GM18907 (cell line): Measurements from ENCODE around the gene PYGB.

Experiments
- ATAC-seq: cut with Tn5 transposase; IDR thresholded peaks from one replicate; pipeline ENCODE4 v1.9.1; 2021; ENCODE audit warnings: mild to moderate bottlenecking, moderate library complexity; ENCODE audit not compliant: unreplicated experiment

PYGB gene

DNA sequence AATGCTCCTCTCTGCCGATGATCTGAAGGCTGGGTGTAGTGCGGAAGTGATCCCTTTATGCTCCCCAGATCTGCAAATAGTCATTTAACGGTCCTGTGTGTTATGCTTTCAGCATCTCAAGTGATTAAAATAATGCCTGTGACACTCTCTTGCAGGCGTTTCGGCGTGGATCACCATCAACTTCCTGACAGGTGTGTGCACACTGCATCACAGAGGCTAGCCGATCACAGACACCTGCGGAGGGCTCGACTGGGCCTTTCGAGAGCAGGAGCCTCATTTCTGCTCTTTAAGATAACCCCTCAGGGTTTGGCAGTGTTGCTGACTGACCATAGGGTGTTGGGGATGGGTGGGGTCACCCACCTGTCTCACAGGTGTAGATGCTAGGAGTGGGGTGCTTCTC lies 32.4 kb upstream of the PYGB start:
- no peak for ATAC-seq

DNA sequence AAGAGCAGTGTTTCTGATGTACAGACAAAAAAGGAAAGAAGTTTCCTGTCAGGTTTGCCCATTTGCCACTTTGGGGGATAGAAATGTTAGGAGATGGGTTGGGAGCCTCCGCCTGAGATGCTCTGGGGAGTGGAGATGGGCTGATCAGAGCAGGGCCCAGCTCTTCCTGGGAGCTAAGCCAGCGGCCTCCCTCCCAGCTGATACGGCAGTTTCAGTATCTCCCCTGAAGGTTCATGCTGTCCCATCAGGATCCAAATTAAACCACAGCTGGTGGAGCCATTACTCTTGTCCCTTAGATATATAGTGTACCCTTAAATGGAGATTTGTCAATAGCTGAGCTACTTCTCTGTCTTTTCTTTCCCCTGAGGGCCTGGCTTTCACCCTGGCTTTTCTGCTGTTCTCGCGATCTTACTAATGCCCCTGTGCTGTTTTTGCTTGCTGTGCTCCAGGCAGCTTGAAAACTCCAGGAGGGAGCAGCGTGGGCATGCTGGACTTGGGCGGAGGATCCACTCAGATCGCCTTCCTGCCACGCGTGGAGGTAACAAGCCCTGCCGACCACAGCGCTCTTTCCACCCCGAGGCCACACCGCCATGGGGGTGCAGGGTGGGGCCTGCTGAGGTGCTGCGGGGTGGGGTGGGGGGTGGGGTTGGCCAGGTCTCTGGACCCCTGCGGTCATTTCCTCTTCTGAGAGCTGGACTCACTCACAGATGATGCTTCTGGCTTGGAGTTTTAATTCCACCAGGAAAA lies 31.5 kb upstream of the PYGB start:
- no peak for ATAC-seq

DNA sequence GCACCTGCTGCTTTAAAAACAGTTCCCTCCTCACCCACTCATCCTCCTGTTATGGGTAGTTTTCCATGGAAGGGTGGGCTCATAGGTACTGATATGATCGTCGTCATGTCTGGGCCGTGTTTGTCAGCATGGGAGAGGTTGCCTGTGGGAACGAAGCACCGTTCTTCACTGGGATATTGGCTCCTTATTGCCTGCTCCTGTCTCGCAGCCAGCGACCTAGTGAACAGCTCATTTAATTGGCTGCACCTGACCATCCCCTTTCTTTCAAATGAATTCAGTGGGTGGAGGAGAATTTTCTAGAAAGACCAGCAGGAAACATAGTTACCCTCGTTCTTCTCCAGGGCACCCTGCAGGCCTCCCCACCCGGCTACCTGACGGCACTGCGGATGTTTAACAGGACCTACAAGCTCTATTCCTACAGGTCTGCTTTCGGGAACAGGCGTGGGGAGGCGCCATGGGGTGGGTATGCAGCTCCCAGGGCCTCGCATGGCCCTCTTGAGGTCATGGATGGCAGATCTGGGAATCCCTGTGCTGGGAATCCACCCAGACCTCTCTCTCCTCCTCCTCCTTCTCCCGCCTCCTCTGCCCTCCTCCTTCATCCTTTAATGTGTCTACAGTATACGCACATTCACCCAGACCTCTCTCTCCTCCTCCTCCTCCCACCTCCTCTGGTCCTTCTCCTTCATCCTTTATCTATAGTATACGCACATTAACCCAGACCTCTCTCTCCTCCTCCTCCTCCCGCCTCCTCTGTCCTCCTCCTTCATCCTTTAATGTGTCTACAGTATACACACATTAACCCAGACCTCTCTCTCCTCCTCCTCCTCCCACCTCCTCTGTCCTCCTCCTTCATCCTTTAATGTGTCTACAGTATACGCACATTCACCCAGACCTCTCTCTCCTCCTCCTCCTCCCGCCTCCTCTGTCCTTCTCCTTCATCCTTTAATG lies 30.4 kb upstream of the PYGB start:
- no peak for ATAC-seq

DNA sequence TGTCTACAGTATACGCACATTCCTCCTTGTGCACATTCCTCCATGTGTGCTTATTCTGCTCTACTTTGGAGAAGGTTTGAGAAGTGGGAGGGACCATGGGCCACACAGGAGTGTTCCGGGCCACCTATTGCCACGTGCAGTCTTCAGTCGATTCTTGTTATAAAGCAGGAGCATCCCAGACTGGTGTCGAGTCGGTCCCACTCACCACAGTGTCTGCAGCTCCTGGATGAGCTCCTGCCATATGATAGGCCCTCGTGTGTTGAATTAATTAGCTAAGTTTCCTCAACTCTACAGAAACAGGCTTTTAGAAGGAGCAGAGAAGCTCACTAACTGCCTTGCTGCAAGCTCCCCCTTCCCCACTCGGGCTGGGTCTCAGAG lies 29.8 kb upstream of the PYGB start:
- no peak for ATAC-seq

DNA sequence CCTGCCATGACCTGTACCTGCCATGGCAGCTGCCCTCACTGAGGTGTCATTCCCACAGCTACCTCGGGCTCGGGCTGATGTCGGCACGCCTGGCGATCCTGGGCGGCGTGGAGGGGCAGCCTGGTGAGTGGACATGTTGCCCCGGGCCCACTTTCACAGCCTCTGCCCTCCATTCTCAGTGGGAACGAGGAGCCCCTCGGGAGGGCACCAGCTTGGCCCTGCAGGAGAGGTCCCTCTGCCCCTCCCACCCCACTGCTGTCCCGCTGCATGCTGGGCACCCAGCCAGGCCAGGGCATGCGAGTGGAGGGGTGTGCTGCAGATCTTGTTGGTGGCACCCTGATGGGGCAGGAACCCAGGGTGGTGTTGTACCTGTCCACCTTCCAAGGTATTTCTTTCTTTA lies 29.4 kb upstream of the PYGB start:
- ATAC-seq: no peak

DNA sequence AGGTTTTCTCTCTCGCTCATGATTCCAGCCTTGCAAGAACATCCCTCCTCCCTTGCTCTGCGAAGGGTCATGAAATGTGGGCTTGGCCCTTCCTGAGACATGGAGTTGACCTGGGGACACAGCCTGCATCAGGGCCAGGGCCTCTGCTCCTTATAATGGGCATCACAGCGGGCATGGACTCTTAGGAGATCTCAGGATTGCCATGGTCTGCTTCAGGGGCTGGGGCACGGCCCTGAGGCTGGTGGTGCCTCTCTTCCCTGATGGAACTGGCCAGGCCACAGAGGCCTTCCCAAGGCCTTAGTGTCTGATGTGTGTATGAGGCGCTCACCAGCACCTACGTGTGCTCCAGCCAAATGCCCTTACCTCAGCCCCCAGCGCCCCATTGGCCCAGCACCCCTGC lies 28.5 kb upstream of the PYGB start:
- no peak for ATAC-seq

DNA sequence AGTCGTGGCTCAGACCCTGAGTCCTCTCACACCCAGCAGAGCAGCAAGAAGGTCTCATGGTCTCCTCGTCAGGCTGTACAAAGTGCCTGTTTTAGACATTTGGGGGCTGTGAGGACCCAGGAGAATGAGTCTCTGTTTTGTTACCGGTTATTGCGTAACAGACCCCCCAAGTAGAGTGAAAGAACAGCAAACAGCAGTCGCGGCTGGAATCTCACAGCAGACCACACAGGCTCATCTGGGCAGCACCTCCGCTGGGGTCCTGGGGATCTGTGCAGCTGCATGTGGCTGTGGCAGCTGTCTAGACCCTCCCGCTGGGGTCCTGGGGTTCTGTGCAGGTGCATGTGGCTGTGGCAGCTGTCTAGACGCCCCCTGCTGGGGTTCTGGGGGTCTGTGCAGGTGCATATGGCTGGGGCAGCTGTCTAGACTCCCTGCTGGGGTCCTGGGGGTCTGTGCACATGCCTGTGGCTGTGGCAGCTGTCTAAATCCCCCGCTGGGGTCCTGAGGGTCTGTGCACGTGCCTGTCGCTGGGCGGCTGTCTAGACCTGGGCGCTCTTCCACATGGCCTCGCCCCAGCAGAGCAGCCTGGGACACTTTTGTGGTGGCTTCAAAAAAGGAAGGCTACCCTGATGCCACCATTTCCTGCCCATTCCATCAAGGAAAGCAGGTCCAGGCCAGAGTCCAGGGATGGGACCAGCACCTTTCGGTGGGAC lies 27.7 kb upstream of the PYGB start:
- no peak for ATAC-seq

DNA sequence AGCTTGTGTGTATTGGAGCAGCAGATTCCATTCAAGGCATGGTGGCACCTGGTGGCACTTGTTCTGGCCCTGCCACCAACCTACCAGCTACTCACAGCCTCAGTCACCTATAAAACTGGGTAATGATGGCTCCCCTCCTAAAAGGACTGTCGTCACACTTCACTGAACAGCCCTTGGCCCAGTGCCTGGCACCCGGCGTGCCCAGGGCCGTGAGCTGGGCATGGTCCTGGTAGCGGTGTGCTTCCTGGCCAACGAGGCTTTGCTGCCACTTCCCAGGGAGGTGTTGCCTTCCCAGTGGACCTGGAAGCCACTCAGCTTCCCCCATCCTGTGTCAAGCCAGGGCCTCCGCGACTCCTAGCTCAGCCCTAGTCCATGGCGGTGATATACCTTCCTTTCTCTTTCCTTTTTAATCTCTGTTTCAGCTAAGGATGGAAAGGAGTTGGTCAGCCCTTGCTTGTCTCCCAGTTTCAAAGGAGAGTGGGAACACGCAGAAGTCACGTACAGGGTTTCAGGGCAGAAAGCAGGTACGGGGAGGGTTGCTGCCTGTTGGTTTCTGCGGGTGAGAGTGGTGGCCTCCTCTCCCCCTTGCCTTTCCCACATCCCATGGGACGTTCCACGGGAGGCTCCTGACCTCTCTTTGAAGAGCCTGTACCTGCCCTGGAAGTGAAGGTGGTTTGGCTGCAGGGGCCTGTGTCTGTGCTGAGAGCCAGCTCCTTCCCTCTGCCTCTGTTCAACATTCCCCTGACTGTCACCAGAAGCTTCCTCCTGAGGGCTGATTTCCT lies 26.9 kb upstream of the PYGB start:
- ATAC-seq: no peak

DNA sequence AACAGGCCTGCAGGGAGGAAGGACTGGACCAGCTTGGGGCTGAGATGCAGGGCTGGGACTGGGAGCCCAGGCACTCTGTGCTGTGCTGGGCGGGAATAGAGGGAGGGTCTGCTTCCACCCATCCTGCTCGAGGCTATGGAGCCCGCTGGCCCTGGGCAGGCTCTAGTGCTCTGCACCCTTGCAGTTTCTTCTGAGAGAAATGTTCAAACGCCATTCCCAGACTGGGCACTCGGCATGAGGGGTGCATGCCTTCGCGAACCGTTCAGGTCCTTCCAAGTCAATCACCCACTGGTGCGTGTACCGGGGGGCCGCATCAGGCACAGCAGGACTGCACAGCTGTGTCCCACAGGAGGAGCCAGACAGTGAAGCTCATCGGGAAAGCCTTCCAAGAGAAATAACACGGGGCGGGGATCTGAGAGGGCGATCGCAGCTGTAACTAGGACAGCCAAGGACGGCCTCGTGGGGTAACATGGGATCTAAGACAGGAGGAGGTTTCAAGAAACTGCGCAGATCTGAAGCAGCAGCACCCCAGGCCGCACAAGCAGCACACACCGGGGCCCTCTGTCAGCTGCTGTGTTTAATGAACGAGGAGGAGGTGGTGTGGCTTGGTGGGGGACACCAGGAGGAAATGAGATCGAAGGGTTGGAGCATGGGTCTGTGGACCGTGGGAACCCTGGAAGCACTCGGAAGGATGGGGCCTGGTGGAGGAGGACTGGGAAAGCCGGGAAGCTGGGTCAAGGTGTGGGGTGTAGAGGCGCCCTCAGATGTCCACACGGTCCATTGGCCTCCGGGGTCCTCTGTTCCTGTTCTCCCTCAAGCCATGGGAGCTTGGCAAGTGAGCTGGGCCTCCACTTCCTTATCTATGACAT lies 26.1 kb upstream of the PYGB start:
- no peak for ATAC-seq

DNA sequence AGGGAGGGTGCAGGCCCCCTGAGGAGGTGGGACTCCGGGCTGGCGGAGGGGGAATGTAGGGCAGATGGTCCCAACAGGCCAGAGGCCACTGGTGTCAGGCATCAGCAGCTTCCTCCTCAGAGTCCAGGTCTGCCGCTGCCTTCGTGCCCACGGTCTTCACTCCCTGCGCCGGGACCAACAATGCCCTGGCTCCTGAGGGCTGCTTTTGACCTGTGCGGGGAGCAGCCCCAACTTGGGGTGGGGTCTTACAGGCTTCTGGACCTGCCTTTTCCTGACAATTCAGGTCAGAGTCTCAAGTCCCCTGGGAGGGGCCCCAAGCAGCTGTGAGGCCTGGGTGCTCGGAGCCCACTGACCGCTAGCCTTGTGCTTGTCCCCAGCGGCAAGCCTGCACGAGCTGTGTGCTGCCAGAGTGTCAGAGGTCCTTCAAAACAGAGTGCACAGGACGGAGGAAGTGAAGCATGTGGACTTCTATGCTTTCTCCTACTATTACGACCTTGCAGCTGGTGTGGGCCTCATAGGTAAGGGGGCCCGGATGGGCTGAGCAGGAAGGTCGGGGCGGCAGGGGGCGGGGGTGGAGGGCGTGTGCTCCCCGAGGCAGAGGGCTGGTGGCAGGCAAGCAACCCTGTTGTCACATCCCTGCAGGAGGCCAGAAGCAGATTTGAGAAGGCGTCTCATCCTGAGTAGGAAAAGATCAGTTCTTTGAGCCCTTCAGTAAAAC lies 25.3 kb upstream of the PYGB start:
- ATAC-seq: no peak

DNA sequence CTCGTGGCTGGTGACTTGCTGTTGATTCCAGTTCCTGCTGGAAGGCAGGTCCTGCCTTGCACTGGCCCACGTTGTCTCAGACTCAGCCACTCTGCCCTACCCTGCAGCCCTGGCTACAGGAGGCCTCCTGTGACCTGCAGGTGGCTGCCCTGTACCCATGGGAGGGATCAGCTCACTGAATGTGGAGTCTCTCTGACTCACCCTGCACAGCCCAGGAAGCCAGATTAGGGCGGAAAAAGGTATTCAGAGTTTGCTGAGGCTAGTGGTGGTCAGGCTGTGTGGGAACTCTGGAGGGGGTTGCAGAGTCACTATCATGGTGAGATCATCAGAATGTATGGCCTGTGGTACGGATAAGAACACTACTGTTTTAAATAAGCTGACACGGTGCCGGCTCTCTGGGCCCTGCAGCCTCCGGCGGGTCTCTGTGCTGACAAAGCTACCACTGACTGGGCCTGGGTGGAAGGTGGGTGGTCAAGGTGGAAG lies 24.7 kb upstream of the PYGB start:
- ATAC-seq: no peak

DNA sequence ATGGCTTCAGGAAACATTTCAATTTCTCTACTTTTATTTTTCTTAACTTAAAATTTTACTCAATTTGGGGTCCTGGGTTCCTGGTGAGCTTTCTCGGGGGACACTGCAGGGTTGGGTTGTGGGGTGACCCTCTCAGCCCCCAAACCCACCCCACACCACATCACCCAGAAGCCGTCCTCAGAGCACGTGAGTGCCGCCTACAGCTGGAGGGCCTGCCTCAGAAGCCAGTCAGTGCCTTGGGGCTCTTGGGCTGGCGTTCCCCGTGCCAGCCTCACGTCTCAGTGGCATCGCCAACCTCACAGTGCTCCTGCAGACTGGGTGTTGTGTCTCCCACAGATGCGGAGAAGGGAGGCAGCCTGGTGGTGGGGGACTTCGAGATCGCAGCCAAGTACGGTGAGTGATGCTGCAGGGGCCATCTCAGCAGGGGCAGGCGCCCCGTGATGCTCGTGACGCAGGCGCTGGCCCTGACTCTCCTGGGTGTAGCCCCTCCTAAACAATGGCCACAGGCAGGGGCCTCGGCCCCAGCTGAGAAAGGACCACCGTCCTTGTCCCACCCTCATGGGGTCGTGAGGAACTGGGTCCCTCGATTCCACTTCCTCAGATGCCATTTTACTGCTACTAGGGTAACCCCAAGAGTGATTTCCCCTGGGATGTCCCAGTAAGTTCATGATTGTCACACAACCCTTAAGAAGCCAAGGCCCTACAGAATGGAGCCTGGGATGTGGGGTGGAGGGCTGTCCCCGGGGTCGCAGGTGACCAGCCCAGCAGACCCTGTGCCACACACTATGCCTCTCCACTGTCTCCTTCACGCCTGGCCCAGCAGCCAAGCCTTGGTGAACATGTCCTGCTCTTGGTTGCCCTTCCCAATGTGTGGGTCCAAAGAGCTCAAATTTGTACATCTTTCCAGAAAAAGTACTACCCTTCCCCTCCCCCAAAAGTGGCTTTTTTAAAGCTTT lies 23.8 kb upstream of the PYGB start:
- no peak for ATAC-seq

DNA sequence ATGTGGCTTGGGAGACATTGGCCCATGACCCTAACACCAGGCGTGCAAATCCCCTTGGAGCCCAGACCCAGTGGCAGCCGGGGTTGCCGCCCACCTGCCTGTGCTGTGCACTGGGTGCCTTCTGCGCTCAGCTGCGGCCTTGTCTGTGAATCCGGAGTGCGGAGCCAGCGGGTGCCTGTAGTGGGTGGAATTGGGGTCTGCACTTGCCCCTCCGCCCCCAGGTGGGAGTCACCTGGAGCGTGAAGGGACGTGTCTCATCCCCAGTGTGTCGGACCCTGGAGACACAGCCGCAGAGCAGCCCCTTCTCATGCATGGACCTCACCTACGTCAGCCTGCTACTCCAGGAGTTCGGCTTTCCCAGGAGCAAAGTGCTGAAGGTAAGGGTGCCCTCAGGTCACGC lies 22.9 kb upstream of the PYGB start:
- ATAC-seq: no peak

DNA sequence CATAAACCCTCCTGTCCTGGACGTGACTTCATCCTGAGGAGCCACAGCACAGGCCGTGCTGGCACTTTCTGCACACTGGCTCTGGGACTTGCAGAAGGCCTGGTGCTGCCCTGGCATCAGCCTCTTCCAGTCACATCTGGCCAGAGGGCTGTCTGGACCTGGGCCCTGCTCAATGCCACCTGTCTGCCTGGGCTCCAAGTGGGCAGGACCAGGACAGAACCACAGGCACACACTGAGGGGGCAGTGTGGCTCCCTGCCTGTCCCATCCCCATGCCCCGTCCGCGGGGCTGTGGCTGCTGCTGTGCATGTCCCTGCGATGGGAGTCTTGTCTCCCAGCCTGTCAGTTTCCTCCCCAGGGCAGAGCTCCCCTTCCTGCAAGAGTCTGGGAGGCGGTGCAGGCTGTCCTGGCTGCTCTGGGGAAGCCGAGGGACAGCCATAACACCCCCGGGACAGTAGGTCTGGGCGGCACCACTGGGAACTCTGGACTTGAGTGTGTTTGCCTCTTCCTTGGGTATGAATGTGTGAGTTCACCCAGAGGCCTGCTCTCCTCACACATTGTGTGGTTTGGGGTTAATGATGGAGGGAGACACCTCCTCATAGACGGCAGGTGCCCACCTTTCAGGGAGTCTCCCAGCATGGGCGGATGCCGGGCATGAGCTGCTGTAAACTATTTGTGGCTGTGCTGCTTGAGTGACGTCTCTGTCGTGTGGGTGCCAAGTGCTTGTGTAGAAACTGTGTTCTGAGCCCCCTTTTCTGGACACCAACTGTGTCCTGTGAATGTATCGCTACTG lies 22.0 kb upstream of the PYGB start:
- ATAC-seq: no peak

DNA sequence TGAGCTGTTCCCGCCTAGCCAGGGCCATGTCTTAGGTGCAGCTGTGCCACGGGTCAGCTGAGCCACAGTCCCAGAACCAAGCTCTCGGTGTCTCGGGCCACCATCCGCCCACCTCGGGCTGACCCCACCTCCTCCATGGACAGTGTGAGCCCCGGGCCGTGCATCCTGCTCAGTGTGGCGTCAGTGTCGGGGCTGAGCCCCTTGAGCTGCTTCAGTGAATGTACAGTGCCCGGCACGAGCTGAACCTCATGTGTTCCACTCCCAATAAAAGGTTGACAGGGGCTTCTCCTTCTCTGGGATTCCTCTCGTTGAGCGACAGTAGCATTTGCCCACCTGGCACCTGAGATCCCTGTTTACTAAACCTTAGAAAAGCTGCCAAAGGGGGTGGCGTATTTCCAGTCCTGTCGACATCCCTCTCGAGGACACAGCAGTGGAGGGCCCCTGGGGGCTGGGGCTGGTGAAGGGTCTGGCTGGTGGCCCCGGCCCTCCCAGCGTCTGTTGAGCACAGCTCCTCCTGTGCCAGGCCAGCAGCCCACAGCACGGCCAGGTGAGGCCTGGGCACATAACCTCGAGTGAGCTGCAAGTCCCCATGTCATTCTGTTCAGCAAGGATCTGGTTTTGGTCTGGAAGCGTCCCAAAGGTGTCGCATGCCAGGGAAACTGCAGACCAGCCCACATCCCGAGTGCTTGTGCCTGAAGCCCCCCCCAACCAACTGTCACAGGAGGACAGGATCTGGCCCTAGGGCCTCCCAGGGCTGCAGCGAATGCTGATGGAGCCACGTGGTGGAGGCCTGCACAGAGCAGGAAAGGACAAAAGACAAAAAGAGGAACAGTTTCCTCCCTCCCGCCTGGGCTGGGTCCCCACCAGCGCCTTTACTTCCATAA lies 21.2 kb upstream of the PYGB start:
- ATAC-seq: no peak

DNA sequence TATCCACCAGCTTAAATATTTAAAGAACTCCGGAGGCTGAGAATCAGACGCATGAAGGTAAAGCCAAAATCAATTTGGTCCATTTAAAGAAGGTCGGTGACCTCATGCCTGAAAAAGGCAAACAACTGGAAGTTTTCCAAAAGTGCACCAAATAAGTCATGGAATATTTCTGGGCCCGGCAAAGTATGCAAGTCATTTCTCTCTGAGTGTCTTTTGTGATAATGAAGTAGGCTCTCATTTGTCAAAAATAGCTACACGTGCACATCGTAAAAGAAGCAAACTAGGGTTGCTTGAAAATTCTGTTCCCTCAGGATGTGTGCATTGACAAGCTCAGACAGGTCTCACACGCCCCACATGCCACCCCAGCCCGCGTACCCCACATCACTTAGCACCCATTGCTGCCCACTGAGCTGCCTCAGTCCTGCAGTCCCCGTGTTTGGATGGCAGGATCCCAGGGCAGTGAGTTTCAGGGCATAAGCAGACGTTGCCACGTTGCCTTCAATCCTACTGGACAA lies 20.5 kb upstream of the PYGB start:
- no peak for ATAC-seq
